GM12874 (cell line): ENCODE data around the gene TSC22D3.

ENCODE experiments used
- TF ChIP-seq, protein P1 (sequence below): IDR thresholded peaks from 2 replicates; pipeline ENCODE4 v1.5.1; 2011; ENCODE audit warnings: low read depth, mild to moderate bottlenecking, control low read depth, low read length, moderate library complexity; ENCODE audit not compliant: insufficient read depth

The TSC22D3 gene

DNA sequence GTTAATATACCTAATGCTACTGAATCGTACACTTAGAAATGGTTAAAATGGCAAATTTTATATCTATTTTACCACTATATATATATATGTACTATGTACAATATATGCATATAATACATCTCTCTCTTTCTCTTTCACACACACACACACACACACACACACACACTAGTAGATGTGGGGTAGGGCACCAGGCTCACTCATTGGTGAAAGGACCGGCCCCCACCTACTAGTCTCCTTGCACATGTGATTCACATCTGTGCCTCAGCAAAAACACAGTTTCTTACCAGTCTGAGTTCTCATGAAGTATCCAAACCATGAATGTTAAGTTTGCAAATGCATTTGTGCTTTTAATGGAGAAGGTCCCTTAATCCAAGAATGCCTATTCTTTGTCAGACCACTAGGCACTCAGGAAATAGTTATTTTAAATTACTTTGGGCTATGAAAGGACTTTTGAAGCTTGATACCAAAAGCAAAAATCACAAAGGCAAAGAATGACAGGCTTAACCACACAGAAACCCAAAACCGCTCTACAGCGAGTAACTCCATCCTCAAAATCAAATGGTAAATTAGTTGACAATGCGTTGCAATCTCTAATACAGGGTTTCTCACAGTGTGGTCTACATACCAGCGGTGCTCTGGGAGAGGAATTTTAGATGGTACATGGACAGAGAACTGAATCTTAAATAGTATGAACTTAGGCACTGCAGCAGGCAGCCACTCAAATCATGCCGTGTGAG, 5.8 kb downstream of the TSC22D3 start:
- TF ChIP-seq, protein P1, sequence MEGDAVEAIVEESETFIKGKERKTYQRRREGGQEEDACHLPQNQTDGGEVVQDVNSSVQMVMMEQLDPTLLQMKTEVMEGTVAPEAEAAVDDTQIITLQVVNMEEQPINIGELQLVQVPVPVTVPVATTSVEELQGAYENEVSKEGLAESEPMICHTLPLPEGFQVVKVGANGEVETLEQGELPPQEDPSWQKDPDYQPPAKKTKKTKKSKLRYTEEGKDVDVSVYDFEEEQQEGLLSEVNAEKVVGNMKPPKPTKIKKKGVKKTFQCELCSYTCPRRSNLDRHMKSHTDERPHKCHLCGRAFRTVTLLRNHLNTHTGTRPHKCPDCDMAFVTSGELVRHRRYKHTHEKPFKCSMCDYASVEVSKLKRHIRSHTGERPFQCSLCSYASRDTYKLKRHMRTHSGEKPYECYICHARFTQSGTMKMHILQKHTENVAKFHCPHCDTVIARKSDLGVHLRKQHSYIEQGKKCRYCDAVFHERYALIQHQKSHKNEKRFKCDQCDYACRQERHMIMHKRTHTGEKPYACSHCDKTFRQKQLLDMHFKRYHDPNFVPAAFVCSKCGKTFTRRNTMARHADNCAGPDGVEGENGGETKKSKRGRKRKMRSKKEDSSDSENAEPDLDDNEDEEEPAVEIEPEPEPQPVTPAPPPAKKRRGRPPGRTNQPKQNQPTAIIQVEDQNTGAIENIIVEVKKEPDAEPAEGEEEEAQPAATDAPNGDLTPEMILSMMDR: no peak

DNA sequence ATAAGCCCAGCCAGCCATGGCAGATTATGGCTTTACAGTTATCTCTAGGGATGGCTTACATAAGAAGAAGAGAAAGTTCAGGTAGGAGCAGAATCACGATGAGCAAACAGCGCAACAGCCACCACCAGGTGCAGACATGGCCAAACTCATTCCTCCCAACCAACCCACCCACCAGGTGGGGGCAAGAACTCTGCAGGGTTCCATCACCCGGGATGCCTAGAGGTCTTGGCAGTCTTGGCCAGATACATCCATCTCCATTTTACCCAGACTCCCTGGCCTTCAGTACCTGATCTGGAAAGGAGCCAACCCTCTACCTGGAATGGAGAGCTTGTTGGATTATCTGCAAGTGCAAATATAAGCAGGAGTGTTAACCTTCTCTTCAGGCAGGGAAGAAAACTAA, 7.5 kb downstream of the TSC22D3 start:
- TF ChIP-seq, protein P1: no peak

DNA sequence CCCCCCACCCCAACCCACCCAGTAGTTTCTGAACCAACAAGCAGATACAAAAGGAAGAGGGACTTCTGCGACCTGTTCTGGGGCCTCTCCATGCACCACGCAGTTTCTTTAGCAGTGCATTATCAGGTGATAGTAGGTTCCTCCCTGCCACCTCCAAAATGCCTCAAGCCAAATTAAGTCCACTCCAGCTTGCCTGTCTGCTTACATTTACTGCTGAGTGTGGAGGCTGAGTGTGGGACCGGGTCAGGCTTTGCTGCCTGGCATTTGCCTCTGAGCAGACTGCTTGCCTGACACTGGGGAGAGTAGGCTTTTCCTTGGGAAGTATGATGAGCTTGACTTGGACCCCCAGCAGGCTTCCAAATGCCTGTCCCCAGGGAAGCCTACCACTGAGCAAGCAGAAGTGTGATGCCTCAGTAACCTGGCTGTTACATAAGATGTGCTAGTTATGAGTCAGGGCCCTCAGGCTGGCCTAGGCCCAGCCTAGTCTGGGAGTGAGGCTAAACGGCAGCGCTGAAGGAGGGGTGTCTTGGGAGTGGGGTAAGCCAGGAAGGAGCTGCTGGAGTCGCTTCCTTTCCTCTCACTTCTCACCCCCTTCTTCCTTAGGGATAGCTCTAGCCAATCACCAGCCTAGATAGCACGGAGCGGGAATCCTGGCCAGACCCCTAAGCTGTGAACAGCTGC, 9.0 kb downstream of the TSC22D3 start:
- TF ChIP-seq, protein P1: no peak

DNA sequence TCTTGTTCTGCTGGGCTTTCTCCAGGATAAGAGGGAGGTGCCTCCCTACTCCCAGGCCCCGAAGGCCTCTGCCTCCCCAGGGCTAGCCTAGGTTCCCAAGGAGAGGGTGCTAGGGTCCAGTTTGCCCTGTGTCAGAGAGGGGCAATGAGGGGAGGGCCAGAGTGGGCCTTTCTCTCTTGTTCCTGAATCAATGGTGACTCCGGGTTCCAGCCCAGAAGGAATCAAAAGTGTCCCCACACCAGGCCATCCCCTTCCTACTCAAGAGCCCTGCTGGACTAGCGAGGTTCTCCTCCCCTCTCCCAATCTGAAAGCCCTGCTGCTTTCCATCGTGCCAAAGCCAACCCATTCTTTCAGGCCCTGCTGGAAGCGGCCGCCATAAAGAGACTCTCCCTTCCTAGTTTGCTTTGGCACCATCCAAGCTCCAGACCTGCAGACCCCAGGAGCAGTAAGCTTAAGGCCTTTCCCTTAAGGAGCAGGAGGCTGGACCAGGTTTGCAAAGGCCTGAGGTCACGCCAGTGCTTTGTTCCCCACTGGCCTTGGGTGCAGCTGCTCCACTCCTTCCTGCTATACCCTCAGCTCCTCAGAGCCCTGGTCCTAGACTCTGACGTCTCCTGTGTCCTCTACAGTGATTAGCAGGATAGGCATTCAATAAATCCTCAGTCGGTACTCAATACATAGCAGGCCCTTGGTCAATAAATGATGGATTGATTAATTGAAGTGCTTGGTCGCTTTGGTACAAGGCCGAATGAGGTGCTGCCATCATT, 10.6 kb downstream of the TSC22D3 start:
- TF ChIP-seq, protein P1: no peak

DNA sequence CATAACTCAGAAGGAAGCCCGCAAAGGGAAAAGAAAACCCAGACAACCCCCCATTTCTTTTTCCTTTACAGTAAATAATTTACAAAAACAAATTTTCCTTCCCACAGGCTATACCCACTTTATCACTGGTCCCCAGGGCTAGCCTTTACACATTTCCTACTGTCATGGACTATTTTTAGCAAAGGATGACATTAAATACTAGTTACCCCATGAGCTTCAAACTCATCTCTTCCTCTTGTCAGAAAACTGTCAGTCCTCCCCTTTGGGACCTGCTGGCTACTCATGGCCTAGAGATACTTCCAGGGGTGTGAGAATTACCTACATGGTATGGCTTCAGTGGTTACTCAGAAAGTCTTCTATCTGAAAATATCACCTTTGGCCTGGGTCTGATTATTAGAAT, 11.9 kb downstream of the TSC22D3 start:
- TF ChIP-seq, protein P1: no peak

DNA sequence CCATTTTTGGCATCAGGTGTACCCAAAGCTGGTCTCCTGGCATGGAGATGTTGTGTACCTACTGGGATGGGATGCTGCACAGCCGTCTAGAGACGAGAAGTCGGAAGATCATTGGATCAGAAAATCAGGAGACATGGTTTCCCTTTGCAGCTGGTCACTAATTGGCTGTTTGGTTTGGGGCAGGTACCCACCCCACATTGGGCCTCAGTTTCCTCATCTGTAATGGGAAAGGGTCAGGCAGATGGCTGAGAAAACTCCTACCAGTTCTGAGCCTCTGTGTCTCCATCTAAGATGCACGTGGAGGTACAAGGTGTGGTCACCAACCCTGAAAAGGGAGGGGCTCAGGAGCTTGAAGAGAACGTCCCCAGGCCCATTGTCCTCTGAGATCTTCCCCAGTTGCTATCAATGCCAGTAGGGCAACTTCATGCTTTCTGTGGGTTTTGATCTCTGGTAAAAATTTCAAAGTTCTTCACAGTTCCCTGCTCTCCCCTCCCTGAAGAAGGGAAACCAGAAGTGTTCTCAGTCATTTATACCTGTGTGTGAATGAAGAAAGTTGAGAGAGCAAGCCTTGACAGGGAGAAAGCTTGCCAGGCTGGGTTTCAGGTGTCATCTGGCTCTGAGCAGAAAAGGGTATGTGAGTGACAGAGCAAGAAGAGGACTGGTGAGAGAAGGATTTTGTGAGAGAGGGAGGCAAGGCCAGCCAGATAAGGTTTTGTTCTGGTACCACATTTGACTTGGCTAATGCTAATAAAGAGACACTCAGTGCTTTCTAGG, 15.1 kb downstream of the TSC22D3 start:
- TF ChIP-seq, protein P1: no peak

DNA sequence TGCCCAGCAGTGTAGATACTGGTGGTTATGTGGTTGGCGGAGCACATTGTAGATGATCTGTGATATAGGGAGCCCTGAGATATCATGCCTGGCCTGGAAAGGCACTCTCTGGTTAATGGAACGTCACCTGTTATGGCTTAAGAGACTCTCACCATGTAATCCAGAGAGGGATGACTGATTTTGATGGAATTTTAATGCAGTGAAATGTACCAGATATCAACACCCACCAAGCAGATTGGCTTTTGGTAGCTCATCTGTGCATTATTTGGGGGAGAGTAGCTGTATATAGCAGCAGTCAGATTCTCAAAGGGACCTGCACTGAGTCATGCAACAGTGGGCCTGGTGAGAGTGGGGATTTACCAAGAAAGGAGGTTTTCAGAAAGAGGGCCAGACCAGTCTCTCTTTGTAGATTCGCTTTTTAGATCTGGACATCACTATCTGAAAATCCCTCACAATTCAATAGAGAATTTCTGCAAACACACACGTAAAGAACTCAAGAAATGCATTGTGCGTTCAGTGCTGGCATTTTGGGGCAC, 17.3 kb downstream of the TSC22D3 start:
- TF ChIP-seq, protein P1: no peak
